Muscle of leg (tissue), 16 donors: Measurements from ENCODE around the gene IL36G. TPM values are rescaled to one million over a fixed set of nuclear protein-coding genes. Genes with fewer than 3 reads are reported as not detected.
"Not testable (repeated sequence)": the region's sequence is repeated elsewhere in the genome, so short reads cannot be mapped to it uniquely, and the experiment has no call there.

Source experiments
- DNase-seq: peaks from one replicate; pipeline ENCODE4 v3.0.0; 2013
- H3K27ac ChIP-seq: one replicate; pipeline ENCODE4 v1.5.1; 2013; ENCODE audit warnings: mild to moderate bottlenecking, low read length, control low read depth
- H3K27me3 ChIP-seq: one replicate; pipeline ENCODE4 v1.6.1; 2013; ENCODE audit warnings: low read length; ENCODE audit not compliant: control insufficient read depth, insufficient read depth
- H3K36me3 ChIP-seq: one replicate; pipeline ENCODE4 v1.6.1; 2013; ENCODE audit warnings: low read length; ENCODE audit not compliant: control insufficient read depth, insufficient read depth
- H3K4me1 ChIP-seq: one replicate; pipeline ENCODE4 v1.6.1; 2013; ENCODE audit warnings: low read length; ENCODE audit not compliant: control insufficient read depth, insufficient read depth
- H3K4me3 ChIP-seq: one replicate; pipeline ENCODE4 v1.5.1; 2013; ENCODE audit warnings: low read length, control low read depth
- H3K9me3 ChIP-seq: replicated peaks from 2 replicates; pipeline ENCODE4 v1.6.1; 2013; ENCODE audit warnings: low read depth, low read length; ENCODE audit not compliant: control insufficient read depth
- WGBS: methylation state at CpG from one replicate; pipeline ENCODE4 v1.1.5; 2013; ENCODE audit warnings: missing lambda C conversion rate; ENCODE audit not compliant: insufficient coverage; 5-methylcytosine and 5-hydroxymethylcytosine counted together
- long read RNA-seq, 11 donors: transcript quantifications; one replicate each; lab custom pipeline, GENCODE V29; 2026
- polyA plus RNA-seq, 8 donors: library from polyadenylated mRNA; unstranded; fragments of 120-200 nt; gene quantifications; one replicate each; pipeline versions ENCODE4 v1.2.1 to v1.2.3, GENCODE V29; 2013; ENCODE audit warnings: inconsistent platforms in 1 of 8, low replicate concordance in 1 of 8; ENCODE audit not compliant: insufficient read length in 8 of 8, insufficient read depth in 1 of 8
- total RNA-seq: library from RNA; stranded (reverse); fragments of 120-200 nt; gene quantifications from one replicate; pipeline ENCODE4 v1.2.4, GENCODE V29; 2013

Gene IL36G
- total RNA-seq = 0.31 TPM
- polyA plus RNA-seq = under 1 TPM in 6 of 8 donors, not detected in 2; 0.14 to 0.42 (median 0.28) TPM
- long read RNA-seq, donor 1 = 0 reads
- long read RNA-seq, donor 2 = 0 reads
- long read RNA-seq, donor 3 = 0 reads
- long read RNA-seq, donor 4 = 0 reads
- long read RNA-seq, donor 5 = 0 reads
- long read RNA-seq, donor 6 = 0 reads
- long read RNA-seq, donor 7 = 0 reads
- long read RNA-seq, donor 8 = 0 reads
- long read RNA-seq, donor 9 = 0 reads
- long read RNA-seq, donor 10 = 0 reads
- long read RNA-seq, donor 11 = 0 reads

DNA sequence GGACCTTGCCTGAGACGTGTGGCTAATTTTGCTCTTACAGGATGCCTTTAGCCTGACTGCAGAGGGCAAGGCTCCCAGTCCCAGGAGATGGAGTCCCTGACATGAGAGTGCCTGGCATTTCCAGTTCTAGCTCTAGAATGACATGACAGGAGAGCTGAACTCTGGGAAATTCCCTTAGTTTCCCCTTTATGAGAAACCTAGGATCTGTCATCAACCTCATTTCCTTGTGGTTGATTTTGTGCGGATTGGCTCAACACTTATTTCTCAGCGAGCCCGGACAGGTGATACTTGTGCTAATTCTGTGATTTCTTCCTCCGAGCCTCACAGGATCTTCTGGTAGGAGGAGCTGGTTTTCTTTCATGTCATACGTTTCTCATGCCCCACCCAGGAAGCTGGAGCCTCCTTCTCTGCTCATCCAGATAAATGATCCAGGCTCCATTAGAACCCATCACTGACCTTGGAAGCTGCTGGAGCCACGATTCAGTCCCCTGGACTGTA is at the start of gene IL36G:
TSS of gene IL36G (plus strand) at position 448 of the 498 bp plus-strand sequence. CDS start 633 bp downstream, outside the sequence.
- Histone ChIP-seq H3K4me1 (no peaks in the 10 kb centered on the region), H3K27me3 (peaks cover 3% of the 10 kb centered on the region), H3K27ac (no peak within 1 kb of the TSS), H3K4me3 (no peak within 1 kb of the TSS), H3K9me3 (no peaks in the 10 kb centered on the region), H3K36me3 (no peaks in the 10 kb centered on the region)
- DNase-seq = no peak
- WGBS = 50% methylated on average over 2 of the region's 7 CpGs

DNA sequence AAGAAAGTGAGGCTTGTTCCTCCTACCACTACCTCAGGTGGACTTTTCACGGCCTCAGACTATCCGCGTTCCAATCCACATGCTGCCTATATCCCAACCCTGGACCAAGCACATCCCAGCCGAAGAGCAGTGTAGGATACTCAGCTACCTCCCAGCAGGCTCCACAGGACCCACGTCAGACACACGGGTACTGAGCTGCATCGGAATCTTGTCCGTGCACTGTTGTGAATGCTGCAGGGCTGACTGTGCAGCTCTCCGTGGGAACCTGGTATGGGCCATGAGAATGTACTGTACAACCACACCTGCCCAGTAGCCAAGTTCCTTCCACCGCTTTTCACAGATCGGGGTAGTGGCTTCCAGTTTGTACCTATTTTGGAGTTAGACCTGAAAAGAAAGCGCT is 44.5 kb upstream of the IL36G start:
- DNase-seq = no peak
- Histone ChIP-seq H3K27me3 (no peaks in the 10 kb centered on the region), H3K4me1 (no peaks in the 10 kb centered on the region), H3K36me3 (no peaks in the 10 kb centered on the region), H3K9me3 (no peaks in the 10 kb centered on the region), H3K27ac (no peak overlapping the region), H3K4me3 (no peak overlapping the region)
- 92% methylated on average over 9 of the region's 12 CpGs for WGBS

DNA sequence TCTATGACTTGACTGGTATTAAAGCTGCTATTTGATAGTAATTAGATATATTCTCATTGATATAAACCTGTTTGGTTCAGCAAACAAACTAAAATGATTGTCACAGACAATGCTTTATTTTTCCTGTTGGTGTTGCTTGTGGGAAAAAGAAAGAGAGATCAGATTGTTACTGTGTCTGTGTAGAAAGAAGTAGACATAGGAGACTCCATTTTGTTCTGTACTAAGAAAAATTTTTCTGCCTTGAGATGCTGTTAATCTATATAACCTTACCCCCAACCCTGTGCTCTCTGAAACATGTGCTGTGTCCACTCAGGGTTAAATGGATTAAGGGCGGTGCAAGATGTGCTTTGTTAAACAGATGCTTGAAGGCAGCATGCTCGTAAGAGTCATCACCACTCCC is 43.7 kb upstream of the IL36G start:
- not testable (repeated sequence) for H3K9me3 ChIP-seq, H3K27me3 ChIP-seq, H3K27ac ChIP-seq, DNase-seq, H3K36me3 ChIP-seq, H3K4me3 ChIP-seq, H3K4me1 ChIP-seq
- WGBS = no CpG with 5 or more reads among the region's 2 CpGs

DNA sequence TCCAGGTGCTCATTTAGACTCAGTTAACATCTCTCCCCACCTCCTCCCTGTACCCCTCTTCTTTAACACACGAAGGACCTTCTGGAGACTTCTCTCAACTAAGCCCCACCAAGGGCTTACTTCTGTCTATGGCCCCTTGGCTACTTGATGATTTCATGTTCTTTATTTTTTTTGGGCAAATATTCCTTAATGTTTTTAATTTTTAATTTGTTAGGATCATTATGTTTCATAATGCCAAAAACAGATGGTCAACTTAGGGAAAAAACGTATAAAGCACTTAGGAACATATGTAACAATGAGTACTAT is 40.9 kb upstream of the IL36G start:
- Histone ChIP-seq H3K9me3 (no peaks in the 10 kb centered on the region), H3K36me3 (no peaks in the 10 kb centered on the region), H3K4me3 (no peak overlapping the region), H3K27ac (no peak overlapping the region), H3K4me1 (no peaks in the 10 kb centered on the region), H3K27me3 (no peaks in the 10 kb centered on the region)
- no CpG with 5 or more reads among the region's 2 CpGs for WGBS
- DNase-seq = no peak

DNA sequence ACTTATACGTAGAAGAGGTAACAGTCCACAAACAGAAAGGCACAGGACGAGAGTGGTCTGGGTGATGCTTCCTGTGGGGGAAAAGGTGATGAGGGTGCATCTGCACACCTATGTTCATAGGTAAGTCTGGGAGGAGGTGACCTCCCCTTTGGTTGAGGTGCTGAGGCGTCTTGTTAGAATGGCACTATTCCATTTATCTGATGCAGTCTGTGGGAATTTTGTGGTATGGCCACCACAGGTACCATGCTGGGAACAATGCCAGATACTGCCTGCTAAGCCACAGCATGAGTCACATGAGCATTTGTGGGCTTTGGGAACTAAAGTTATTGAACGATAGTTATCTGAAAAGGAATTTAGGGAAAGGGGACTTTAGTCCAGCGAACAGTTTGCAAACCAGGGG is 38.9 kb upstream of the IL36G start:
- Histone ChIP-seq H3K4me1 (no peaks in the 10 kb centered on the region), H3K4me3 (no peak overlapping the region), H3K9me3 (no peaks in the 10 kb centered on the region), H3K36me3 (no peaks in the 10 kb centered on the region), H3K27ac (no peak overlapping the region), H3K27me3 (no peaks in the 10 kb centered on the region)
- WGBS = 84% methylated on average over 4 of the region's 5 CpGs
- no peak for DNase-seq

DNA sequence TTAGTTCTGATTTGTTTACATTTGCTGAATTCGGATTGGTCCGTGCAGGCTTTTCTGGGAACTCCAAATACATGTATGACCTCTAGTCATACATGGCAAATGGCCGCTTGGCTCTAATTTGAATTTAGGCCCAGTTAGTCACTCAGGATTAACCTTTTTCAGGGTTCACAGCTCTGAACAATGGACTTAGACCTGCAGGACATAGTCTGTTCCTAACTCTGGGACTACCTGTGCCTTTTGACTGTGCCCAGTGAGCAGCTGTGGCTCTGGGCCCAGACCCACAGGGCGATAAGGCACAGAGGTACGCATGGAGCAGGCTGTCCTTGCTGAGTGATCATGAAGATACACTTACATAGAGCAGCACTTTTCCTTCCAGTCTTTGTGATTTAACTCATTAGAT is 38.4 kb upstream of the IL36G start:
- Histone ChIP-seq H3K27me3 (no peaks in the 10 kb centered on the region), H3K4me3 (no peak overlapping the region), H3K27ac (no peak overlapping the region), H3K36me3 (no peaks in the 10 kb centered on the region), H3K9me3 (no peaks in the 10 kb centered on the region), H3K4me1 (no peaks in the 10 kb centered on the region)
- 87% methylated on average over 5 of the region's 5 CpGs for WGBS
- no peak for DNase-seq

DNA sequence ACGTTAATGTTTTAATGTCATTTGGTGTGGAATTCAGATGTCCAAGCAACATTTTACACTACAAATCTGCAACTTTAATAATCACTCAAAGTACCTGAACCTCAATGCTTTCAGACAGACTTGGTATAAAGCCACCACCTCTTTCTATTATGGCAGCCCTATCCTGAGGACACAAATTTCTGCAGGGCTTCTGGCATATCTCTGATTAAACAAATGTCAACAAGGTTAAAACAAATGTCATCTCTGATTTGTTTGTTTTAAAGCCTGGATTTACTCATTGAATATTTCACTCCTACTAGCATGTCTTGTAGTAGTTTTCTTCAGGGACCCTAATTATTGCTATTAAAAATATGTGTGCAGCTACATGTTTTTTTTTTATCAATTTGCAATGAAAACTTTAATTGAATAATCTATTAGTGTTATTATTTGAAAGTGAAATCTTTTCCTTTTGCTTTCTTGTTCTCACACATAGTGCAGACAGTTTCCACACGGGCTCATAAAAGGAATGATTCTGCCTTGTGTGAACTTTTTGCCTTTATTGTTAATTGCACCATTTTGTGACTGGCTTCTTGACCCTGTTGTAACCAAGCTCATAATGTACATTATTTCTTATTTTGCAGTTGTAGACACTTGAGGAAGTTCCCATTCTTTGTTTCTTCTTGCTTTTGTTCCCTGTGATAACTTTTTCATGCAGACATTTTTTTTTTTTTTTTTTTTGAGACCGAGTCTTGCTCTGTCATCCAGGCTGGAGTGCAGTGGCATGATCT is 36.8 kb upstream of the IL36G start:
- DNase-seq = no peak
- Histone ChIP-seq H3K27ac (no peak overlapping the region), H3K27me3 (no peaks in the 10 kb centered on the region), H3K36me3 (no peaks in the 10 kb centered on the region), H3K9me3 (peaks cover 13% of the 10 kb centered on the region), H3K4me3 (no peak overlapping the region), H3K4me1 (no peaks in the 10 kb centered on the region)
- no CpG with 5 or more reads among the region's 3 CpGs for WGBS

DNA sequence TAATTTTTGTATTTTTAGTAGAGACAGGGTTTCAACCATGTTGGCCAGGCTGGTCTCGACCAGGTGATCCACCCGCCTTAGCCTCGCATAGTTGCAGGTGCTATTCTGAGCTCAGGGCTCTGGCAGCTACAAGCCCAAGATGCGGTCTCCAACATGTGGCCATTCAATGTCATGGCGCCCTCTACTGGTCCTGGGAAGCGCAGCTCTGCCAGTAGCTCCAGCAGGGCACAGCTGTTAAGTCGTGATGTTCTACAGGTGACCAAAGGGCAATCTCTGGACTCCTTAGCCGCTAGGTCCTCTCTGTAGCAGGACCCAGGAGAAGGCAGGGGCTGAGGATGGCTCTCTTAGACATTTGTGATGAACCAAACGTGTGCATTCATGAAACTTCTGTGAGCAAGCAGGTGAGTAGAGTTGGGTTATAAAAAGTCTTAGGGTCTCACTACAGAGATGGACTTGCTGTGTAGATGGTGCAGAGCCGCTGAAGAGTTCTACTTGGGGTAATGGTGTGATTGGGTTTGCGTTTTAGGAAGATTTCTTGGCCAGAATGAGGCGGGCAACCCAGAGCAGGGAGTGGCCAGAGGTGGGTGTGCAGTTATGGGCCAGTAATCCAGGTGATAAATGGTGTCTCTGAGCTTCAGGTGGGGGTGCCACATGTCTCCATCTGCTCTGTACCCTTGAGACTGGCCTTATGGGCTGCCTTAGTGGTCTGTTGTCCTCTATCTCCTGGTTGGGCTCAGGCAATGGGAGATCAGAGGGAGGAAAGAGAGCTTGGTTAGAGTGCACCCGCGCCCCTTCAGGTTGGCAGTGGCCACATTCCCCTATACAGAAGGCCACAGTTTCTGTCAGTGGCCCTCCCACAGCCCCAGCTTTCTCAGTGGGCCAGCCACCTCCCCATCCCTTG is 35.8 kb upstream of the IL36G start:
- 17% methylated on average over 12 of the region's 14 CpGs for WGBS
- peak; percentile 53 for DNase-seq

DNA sequence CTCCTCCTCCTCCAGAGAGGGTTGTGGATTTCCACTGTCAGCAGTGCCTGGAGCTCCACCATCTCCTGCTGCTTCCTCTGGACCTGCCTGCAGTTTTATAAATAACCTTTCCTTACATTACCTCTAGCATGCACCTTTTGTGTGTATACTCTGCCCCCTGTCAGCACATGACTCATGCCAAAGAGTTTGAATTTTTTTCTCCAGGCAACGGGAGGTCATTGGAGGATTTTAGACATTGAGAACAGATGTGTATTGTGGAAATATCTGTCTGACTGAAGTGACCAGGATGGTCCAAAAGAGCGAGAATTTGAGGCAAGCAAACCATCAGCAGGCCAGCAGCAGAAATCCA is 35.2 kb upstream of the IL36G start:
- no peaks in the 10 kb centered on the region for H3K27me3 ChIP-seq
- WGBS = 48% methylated on average over 2 of the region's 2 CpGs

More for the DNA sequence above, 35.8 kb upstream of the IL36G start:
- Histone ChIP-seq H3K4me3 (no peak overlapping the region), H3K4me1 (no peaks in the 10 kb centered on the region), H3K27ac (no peak overlapping the region), H3K36me3 (no peaks in the 10 kb centered on the region), H3K27me3 (no peaks in the 10 kb centered on the region), H3K9me3 (peaks cover 16% of the 10 kb centered on the region)

DNA sequence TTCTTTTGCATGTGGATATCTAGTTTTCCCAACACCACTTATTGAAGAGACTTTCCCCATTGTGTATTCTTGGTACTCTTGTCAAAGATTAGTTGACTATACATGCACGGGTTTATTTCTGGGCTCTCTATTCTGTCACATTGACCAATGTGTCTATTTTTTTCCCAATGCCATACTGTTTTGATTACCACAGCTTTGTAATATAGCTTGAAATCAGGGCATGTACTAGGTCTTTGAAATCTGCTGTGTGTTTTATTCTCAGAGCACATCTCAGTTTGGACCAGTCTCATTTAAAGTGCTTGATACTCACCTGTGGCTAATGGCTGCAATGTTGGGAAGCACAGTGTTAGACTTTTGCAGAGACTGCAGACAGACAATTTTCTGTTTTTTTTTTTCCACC is 32.8 kb upstream of the IL36G start:
- WGBS = no CpG with 5 or more reads among the region's 1 CpG
- Histone ChIP-seq H3K4me1 (no peaks in the 10 kb centered on the region), H3K4me3 (no peak overlapping the region), H3K9me3 (peaks cover 17% of the 10 kb centered on the region), H3K36me3 (no peaks in the 10 kb centered on the region), H3K27me3 (peaks cover 2% of the 10 kb centered on the region), H3K27ac (no peak overlapping the region)
- DNase-seq = no peak

More for the DNA sequence above, 35.2 kb upstream of the IL36G start:
- no peak overlapping the region for H3K4me3 ChIP-seq
- no peak for DNase-seq
- H3K9me3 ChIP-seq = peaks cover 17% of the 10 kb centered on the region
- H3K27ac ChIP-seq = no peak overlapping the region
- H3K4me1 ChIP-seq = no peaks in the 10 kb centered on the region
- no peaks in the 10 kb centered on the region for H3K36me3 ChIP-seq
